ENCODE measurements around the gene FHOD1. TPM values are rescaled to one million over a fixed set of nuclear protein-coding genes. Genes with fewer than 3 reads are reported as not detected.
A peak's percentile ranks its signal among the peaks of the same experiment; 100 is the strongest.

FHOD1 gene
- total RNA-seq, result 22.1 and 27.0 TPM in 2 replicates

DNA sequence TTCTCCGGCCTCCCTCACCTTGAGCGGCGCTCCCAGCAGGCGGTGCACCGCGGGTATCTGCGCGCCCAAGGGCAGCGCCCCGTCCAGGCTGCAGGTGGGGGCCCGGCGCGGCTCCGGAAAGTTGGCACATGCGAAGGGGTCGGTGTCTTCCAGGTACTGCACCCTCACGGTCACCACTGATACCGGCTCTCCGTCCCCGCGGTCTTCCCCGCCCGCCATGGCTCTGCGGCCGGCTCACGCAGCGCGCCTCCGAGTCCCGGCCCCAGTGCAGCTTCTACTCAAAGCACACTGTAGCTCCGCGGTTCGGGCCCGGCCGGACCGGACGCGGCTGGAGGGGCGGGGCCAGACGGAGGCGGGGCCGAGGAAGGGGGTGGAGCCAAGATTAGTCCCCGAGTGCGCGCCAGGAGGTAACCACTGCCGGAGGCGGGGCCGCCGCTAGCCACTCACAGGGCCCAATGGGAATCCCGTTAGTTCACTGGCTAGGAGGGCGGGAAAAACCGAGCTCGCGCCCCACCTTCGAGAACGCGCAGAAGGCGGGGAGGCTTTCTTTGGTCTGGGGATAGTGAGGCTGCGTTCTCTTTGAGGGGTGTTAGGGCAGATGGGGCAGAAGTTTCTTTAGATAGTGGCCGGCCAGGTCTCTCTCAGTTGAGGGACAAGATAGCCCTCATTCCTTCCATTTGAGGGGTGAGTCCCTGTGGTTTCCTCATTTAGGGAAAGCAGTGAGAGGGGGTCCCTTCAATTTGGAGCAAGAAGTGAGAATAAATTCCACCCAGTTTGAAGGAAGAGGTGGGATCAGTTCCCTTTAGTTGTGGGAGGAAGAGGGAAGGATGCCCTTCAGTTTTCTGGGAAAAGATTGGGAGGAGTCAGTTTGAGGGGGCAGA is at the start of gene FHOD1:
FHOD1 (minus strand) TSS at position 290 of the 881 bp plus-strand sequence; CDS start at position 219, 71 bp downstream.
- peak; percentile 84 for DNase-seq (ENCODE audit: low read depth, low spot score)

DNA sequence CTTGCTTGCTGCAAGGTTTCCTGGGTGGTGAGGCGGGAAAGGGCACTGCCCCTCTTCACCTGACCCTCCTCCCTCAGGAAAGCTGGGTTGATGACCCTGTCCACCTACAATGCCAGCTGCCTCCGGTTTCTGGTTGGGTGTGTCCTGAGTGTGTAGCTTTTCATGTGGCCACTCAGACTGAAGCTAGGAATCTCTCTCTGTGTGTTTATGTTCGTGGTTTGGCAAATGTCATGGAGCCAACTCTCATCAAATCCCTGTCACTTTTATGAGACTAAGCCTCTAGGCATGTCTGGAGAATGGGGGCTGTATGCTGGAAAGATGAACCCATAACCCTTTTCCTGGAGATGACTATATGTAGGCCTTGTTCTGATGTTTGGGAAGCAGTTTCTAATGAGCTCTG is 49.1 kb upstream of the FHOD1 start:
- no peak for DNase-seq (ENCODE audit: low read depth, low spot score)

DNA sequence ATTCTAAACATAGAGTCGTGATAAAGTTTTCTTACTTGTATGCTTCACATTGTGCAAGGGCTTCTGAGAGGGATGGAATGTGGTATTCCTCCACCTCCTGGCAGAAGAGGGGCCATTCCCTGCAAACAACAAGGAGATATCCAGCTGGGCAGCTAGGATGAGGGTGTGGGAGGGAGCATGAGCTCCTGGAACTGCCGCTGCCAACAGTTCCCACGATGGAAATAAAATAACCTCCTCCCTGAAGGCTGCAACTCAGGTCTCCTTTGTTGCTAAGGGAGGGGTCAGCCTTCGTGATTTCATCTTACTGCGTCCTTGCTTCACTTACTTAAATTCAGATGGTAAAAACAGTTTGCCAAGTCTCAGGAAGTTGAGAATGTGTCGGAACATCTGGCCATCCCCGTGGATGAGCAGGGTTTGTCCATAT is 47.7 kb upstream of the FHOD1 start:
- DNase-seq (ENCODE audit: low read depth, low spot score), result no peak

DNA sequence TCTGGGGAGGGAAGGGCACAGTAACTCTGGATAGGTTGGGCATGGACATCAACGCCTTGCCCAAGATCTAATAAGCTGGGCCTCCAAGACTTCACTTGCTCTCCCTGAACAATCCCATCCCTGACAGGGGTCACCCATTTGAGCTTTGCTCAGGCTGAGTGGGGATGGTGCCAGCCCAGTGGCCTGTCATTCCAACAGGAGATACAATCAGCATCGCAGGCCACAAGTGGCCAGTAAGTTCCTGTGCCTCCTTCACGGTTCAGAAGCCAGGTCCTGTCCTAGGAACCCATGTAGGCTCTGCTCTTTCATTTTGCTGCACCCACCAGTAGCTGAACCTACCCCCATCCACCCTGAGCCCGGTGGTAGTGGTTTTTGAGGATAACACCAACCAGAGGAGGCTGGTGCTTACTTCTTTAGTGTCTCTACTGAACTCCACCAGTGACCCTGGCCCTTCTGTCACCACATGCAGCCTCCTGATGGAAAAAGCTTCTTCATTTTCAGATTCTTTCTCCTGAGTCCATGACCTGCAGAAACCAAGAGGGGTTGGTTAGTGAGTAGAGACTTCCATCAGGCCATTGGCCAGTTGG is 47.0 kb upstream of the FHOD1 start:
- DNase-seq (ENCODE audit: low read depth, low spot score), result no peak

DNA sequence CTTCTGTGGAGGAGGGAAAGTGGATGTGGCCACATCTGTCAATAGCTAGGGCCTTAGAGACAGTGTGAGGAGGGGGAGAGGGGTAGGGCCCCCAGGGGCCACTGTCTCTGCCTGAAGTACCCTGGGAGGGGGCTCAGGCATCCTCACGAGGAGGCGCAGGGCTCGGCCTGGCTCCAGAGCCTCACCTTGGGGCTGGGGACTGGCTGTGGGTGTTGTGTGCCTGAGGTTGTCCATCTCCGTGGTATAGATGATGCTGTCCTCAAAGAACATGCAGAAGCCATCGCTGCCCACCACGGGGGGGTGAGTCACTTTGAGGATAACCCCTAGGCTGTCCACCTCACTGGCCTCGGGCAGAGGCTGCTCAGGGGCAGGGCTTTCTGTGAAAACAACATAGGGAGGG is 44.2 kb upstream of the FHOD1 start:
- DNase-seq (ENCODE audit: low read depth, low spot score), result no peak

DNA sequence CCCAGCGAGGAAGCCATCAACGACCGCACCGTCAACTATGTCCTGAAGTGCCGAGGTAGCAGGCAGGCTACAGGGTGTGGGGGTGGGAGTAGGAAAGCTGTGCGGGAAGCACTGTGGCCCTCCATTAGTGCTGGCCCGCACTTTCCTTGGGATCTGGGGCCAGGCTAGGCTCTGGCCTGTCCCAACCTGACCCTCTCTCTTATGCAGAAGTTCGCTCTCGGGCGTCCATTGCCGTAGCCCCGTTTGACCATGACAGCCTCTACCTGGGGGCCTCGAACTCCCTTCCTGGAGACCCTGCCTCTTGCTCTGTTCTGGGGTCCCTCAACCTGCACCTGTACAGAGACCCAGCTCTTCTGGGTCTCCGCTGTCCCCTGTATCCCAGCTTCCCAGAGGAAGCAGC is 40.7 kb upstream of the FHOD1 start:
- DNase-seq (ENCODE audit: low read depth, low spot score), result no peak

DNA sequence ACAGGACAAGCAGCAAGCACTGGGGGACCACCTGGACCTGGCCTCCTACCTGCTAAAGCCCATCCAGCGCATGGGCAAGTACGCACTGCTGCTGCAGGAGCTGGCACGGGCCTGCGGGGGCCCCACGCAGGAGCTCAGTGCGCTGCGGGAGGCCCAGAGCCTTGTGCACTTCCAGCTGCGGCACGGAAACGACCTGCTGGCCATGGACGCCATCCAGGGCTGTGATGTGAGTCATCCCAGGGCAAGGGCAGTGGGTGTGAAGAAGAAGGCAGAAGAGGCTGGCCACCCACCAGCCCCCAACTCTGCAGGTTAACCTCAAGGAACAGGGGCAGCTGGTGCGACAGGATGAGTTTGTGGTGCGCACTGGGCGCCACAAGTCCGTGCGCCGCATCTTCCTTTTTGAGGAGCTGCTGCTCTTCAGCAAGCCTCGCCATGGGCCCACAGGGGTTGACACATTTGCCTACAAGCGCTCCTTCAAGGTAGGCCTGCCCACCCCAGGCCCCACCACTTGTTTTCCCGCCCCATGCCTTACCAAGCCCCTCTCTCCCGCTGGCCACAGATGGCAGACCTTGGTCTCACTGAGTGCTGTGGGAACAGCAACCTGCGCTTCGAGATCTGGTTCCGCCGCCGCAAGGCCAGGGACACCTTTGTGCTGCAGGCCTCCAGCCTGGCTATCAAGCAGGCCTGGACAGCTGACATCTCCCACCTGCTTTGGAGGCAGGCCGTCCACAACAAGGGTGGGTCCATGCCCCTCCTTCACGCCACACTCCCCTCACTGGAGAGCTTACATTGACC is 39.4 kb upstream of the FHOD1 start:
- DNase-seq (ENCODE audit: low read depth, low spot score), result no peak

DNA sequence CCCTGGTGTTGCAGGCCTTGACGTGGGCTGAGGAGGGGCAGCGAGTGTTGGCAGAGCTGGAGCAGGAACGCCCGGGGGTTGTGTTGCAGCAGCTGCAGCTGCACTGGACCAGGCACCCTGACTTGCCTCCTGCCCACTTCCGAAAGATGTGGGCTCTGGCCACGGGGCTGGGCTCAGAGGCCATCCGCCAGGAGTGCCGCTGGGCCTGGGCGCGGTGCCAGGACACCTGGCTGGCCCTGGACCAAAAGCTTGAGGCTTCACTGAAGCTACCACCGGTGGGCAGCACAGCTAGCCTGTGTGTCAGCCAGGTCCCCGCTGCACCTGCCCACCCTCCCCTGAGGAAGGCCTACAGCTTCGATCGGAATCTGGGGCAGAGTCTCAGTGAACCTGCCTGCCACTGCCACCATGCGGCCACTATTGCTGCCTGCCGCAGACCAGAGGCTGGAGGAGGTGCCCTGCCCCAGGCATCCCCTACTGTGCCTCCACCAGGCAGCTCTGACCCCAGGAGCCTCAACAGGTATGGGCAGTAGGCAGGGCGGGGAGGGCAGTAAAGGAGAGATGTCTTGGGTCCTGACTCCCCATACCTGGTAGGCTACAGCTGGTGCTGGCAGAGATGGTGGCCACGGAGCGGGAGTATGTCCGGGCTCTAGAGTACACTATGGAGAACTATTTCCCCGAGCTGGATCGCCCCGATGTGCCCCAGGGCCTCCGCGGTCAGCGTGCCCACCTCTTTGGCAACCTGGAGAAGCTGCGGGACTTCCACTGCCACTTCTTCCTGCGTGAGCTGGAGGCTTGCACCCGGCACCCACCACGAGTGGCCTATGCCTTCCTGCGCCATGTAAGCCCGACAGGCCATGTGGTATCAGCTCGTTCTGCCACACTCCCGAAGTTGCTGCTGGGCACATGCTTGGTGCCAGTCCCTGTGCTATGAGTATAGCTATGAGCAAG is 37.7 kb upstream of the FHOD1 start:
- no peak for DNase-seq (ENCODE audit: low read depth, low spot score)

DNA sequence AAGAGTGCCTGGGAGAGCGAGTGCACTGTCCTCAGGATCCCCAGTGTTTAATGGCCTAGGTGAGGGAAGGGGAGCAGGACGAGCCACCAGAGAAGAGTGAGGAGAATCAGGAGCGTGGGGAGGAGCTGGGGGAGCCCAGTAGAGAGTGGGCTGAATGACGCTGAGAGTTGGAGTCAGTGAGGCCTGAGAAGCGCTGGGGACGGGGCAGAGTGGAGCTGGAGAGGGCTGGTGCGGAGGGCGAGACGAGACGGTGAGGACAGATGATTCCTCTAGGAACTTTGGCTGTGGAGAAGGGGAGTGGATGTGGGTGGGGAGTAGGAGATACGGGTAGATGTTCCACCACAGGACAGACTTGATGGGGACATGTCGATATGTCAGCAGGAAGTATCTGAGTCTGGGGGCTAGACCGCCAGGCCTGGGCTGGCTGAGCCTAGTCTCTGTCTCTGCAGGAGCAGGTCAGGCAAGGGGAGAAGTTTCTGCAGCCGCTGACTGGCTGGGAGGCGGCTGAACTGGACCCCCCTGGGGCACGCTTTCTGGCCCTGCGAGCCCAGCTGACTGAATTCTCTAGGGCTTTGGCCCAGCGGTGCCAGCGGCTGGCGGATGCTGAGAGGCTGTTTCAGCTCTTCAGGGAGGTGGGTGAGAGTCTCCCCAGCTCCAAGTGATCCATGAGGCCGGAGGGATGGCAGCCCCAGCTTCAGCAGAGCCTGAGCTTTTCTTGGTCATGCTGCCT is 36.7 kb upstream of the FHOD1 start:
- DNase-seq (ENCODE audit: low read depth, low spot score), result no peak

DNA sequence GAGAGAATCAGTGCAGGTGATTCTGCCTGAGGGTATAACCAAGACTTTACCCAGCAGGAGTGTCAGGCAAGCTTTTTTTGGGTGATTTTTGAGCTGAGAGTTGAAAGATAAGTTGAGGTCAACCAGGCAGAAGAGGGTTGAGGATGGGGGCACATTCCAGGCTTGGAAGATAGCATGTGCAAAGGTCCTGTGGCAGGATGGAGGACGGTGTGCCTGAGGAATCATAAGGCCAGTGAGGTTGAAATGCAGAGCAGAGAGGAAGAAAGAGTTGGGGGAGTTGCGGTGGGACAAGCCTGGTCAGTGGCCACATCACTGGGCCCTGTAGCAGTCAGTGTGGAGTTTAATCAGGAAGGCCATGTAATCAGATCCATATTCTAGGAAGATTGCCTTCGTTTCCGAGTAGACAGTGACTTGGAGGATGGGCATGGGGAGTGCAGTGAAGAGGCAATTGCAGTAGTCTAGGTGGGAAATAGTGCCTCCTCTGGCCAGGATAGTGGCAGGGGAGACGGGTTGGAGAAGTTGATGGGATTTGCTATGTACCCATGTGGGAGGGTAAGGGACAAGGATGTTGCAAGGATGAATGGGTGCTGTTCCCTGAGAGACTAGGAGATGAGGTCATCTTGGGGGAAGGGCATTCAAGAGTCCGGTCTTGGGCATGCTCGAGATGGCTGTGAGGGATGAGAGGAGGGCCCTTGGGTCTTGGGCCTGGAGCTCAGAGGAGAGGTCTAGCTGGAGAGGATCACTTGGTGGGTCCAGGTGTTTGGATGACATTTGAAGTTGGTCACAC is 36.0 kb upstream of the FHOD1 start:
- DNase-seq (ENCODE audit: low read depth, low spot score), result no peak

DNA sequence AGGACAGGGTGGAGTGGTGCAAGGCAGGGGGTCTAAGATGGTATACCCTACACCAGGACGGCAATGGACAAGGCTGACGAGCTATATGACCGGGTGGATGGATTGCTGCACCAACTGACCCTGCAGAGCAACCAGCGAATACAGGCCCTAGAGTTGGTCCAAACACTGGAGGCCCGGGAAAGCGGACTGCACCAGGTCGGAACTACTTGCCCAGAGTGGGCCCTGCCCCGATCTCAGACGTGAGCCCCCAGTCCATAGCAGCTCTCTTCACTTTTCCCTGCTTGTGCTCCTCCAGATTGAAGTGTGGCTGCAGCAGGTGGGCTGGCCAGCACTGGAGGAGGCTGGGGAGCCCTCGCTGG is 35.1 kb upstream of the FHOD1 start:
- DNase-seq (ENCODE audit: low read depth, low spot score), result no peak

DNA sequence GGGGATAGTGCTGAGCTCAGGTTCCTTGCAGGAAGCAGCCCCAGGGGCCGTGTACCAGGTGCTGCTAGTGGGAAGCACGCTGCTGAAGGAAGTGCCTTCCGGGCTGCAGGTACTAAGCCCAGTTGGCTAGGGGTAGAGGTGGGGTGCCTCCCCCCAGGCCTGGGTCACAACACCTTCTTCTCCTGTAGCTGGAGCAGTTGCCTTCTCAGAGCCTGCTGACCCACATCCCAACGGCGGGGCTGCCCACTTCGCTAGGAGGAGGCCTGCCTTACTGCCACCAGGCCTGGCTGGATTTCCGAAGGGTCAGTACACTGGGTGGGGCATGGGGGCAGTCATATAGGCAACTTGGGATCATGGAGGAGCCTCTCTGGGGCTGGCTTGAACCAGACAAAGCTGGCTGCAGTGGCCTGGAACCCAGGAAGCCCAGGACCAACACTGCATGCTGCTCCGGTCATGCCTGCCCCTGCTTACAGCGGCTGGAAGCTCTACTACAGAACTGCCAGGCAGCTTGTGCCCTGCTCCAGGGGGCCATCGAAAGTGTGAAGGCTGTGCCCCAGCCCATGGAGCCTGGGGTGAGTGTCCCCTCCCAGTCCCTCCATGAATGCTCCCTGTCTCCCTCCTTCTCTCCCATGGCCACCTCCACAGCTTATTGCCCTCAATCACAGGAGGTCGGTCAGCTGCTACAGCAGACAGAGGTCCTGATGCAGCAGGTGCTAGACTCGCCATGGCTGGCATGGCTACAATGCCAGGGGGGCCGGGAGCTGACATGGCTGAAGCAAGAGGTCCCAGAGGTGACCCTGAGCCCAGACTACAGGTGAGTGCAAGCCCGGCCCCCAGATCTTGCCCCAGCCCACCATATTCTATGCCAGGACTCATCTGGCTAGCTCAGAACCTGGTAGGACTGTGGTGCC is 34.5 kb upstream of the FHOD1 start:
- DNase-seq (ENCODE audit: low read depth, low spot score), result no peak

DNA sequence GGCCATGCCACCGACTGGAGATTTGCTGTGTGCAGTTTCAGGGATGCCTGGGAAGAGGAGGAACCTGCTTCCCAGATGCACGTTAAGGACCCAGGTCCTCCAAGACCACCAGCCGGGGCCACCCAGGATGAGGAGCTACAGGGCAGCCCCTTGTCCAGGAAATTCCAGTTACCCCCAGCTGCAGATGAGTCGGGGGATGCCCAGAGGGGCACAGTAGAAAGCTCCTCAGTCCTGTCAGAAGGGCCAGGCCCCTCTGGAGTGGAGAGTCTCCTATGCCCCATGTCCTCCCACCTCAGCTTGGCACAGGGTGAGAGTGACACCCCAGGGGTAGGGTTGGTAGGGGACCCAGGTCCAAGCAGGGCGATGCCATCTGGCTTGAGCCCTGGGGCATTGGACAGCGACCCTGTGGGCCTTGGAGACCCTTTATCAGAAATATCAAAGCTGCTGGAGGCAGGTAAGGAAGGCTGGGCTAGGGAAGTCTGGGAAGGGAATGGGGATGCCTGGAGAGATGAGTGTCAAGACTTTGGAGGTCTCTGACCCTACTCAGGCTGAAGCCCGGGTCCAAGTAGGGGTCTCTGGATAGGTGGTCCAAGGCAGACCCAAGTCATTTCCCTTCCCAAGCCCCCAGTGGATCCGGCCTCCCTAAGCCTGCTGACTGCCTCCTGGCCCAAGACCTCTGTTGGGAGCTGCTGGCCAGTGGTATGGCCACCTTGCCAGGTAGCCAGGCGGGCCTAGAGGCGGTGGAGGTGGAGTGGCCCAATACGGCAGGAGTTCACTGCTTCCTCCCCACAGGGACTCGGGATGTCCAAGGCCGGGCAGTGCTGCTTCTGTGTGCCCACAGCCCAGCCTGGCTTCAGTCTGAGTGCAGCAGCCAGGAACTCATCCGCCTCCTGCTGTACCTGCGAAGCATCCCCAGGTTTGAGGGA is 33.1 kb upstream of the FHOD1 start:
- DNase-seq (ENCODE audit: low read depth, low spot score), result no peak

DNA sequence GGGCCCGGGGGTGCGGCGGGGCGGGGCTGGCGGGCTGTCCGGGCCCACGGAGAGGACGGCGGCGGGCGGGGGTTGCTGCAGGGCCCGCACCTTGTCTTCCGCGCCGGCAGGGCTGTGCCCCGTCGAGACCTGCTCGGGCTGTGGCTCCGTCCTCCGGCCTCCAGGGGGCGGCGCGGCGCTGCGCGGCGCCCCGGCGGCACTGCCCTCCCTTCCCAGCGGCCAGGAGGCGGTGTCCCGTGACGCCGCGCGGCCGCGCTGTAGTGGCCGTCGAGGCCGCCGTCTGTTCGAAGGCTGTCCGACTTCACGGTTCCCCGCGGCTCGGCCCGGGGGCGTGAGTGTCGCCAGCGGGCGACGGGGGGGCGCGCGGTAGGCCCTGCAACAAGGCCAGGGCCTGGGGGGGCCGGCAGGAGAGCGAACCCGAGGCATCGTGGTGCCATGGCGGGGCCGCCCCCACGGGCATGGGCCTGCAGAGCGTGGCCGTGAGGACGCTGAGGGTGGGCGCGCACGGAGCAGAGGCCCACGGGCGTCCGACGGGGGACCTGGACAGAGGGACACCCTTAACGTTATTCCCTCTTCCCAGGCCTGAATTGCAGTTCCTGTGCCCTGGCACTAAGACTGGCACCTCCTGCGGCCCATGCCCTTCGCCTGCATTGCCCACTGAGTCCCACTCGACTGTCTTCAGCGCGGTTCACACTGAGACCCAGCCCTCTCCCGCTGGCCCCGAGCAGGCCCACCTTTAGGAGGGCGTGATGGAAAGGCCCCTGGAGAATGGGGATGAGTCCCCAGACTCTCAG is 32.2 kb upstream of the FHOD1 start, which contains the start of gene PLEKHG4:
PLEKHG4 (plus strand) TSS at position 237 of the 794 bp plus-strand sequence; CDS start at position 750, 513 bp downstream.
- no peak for DNase-seq (ENCODE audit: low read depth, low spot score)

DNA sequence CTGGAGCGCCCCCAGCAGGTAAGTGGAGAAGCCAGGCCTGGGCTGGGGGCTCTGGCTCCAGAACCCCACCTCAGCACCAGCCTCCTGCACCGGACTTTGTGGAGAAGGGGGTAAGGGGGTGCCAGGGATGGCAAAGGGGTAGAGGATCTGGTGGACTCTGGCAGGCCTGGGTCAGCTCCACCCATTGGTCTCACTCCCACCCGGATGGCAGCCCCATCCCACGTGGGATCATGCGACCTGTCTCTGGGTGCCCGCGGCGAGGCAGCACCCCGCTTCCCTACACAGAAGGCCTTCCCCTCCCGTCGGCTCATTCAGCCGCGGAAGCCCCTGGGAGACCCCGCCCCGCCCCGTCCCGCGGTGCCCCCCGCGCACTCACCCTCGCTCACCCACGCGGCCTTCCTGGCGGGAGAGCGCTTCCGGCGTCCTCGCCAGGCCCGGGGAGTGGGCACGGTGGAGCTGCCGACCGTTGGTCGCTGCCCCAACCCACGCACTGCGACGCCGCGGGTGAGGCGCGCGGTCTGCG is 31.6 kb upstream of the FHOD1 start:
- no peak for DNase-seq (ENCODE audit: low read depth, low spot score)

Measured in pulmonary artery endothelial cell (primary cell).